Fibroblast of lung (primary cell): ENCODE measurements around the gene RBM17.

Source experiments
- CTCF ChIP-seq, 2 donors: IDR thresholded peaks in 1 of 2; conservative IDR thresholded peaks in 1 of 2; 1 replicate in 1 of 2; 2 replicates in 1 of 2; pipeline ENCODE4 v1.5.1; 2011 to 2012; ENCODE audit warnings: low read length in 2 of 2, control low read depth in 1 of 2, inconsistent platforms in 1 of 2, low read depth in 1 of 2, mild to moderate bottlenecking in 1 of 2
- EZH2 ChIP-seq: IDR thresholded peaks from 2 replicates; pipeline ENCODE4 v1.5.1; 2012; ENCODE audit warnings: low read length, control low read depth, mild to moderate bottlenecking; ENCODE audit errors: missing control alignments

- TF ChIP-seq CTCF (conservative IDR thresholded peaks at IDR 0.05 in 1 of 2, IDR thresholded peaks at IDR 0.05 in 1 of 2; ENCODE audit: low read depth in 1 of 2, low read length in 2 of 2) (no peak), EZH2 (no peak)
Measured at GRCh38 chr10:6068006-6068405, 20.8 kb upstream of the RBM17 start.
